Osteoblast (primary cell): ENCODE data around the gene TAS1R1. TPM values are rescaled to one million over a fixed set of nuclear protein-coding genes. Genes with fewer than 3 reads are reported as not detected.
A peak's percentile ranks its signal among the peaks of the same experiment; 100 is the strongest.

Experiments
- DNase-seq: peaks from one replicate; pipeline ENCODE4 v3.0.0; 2011; ENCODE audit warnings: low spot score, mixed read lengths; ENCODE audit not compliant: insufficient read length; ENCODE audit errors: missing footprints
- H2AFZ ChIP-seq: 2 replicates; pipeline ENCODE4 v1.6.0; 2011; ENCODE audit warnings: mild to moderate bottlenecking, low read length
- H3K27ac ChIP-seq: 2 replicates; pipeline ENCODE4 v1.5.1; 2011; ENCODE audit warnings: mild to moderate bottlenecking, low read depth, low read length, moderate library complexity
- H3K27me3 ChIP-seq: 2 replicates; pipeline ENCODE4 v1.6.0; 2012; ENCODE audit warnings: mild to moderate bottlenecking, control low read depth, inconsistent platforms, low read length, moderate library complexity; ENCODE audit not compliant: insufficient read depth
- H3K36me3 ChIP-seq: 2 replicates; pipeline ENCODE4 v1.5.1; 2011; ENCODE audit warnings: mild to moderate bottlenecking, low read length, control low read depth, moderate library complexity; ENCODE audit not compliant: insufficient read depth
- H3K4me1 ChIP-seq: 2 replicates; pipeline ENCODE4 v1.5.1; 2011; ENCODE audit warnings: mild to moderate bottlenecking, low read length, control low read depth, moderate library complexity; ENCODE audit not compliant: insufficient read depth
- H3K4me2 ChIP-seq: 2 replicates; pipeline ENCODE4 v1.6.0; 2011; ENCODE audit warnings: mild to moderate bottlenecking, low read length; ENCODE audit not compliant: insufficient read depth
- H3K4me3 ChIP-seq: fragments of 200-600 bp; sonication (generic); 3 replicates; pipeline ENCODE4 v1.5.1; 2012; ENCODE audit warnings: mild to moderate bottlenecking, low read length, inconsistent platforms; ENCODE audit not compliant: insufficient read depth
- H3K79me2 ChIP-seq: 2 replicates; pipeline ENCODE4 v1.6.0; 2012; ENCODE audit warnings: mild to moderate bottlenecking, low read length, control low read depth, inconsistent platforms; ENCODE audit not compliant: insufficient read depth
- H3K9me3 ChIP-seq: 2 replicates; pipeline ENCODE4 v1.5.1; 2011; ENCODE audit warnings: low read depth, low read length, control low read depth
- H4K20me1 ChIP-seq: 2 replicates; pipeline ENCODE4 v1.6.0; 2012; ENCODE audit warnings: mild to moderate bottlenecking, low read length, control low read depth; ENCODE audit not compliant: insufficient read depth
- CTCF ChIP-seq: IDR thresholded peaks from 2 replicates; pipeline ENCODE4 v1.5.1; 2011; ENCODE audit warnings: mild to moderate bottlenecking, low read depth, low read length, moderate library complexity; ENCODE audit errors: extremely low read depth
- total RNA-seq: library from RNA; depleted of rRNA; stranded (reverse); fragments of >200 nt; gene quantifications from 2 replicates; pipeline ENCODE4 v1.2.3, GENCODE V29; 2012

The TAS1R1 gene
- total RNA-seq, 1 donor: under 0.01 TPM

GRCh38 chr1:6521536-6521935 lies 33.6 kb upstream of the TAS1R1 start:
- Histone ChIP-seq H3K4me3 (no peak overlapping the region), H2AFZ (no peak overlapping the region), H3K36me3 (peaks cover 13% of the 10 kb centered on the region), H3K4me2 (no peak overlapping the region), H3K4me1 (peaks cover 19% of the 10 kb centered on the region), H4K20me1 (no peaks in the 10 kb centered on the region), H3K27me3 (no peaks in the 10 kb centered on the region), H3K27ac (no peak overlapping the region), H3K9me3 (no peaks in the 10 kb centered on the region), H3K79me2 (no peaks in the 10 kb centered on the region)
- TF ChIP-seq CTCF: no peak
- DNase-seq: no peak

- peaks cover 24% of the 10 kb centered on the region for H3K36me3 ChIP-seq
- H2AFZ ChIP-seq: no peak overlapping the region
- no peaks in the 10 kb centered on the region for H3K9me3 ChIP-seq
- TF ChIP-seq CTCF: peak; percentile 71
- peak; percentile 90 for DNase-seq
- H3K4me1 ChIP-seq: peaks cover 19% of the 10 kb centered on the region
- H3K79me2 ChIP-seq: no peaks in the 10 kb centered on the region
- no peaks in the 10 kb centered on the region for H4K20me1 ChIP-seq
- no peaks in the 10 kb centered on the region for H3K27me3 ChIP-seq
- no peak overlapping the region for H3K4me2 ChIP-seq
- H3K4me3 ChIP-seq: no peak overlapping the region
- no peak overlapping the region for H3K27ac ChIP-seq
Observed at GRCh38 chr1:6523566-6523965, 31.5 kb upstream of the TAS1R1 start.

DNA sequence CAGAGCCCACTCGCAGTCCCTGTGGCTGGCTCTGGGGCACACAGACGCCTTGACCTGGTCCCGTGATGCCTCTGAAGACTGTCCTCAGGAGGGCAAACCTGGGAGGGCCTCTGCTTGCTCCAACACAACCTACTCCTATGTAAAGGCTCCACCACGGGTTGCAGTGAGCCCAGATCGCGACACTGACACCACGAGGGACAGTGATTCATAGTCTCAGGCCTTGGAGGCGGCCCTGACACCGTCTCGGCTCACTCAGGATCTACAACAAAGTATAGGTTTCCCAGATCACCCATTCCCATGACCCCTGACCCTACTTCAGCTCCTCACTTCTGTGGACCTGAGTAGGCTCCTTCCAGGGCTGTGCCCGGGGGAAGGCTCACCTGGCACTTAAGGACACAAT lies 28.8 kb upstream of the TAS1R1 start:
- Histone ChIP-seq H3K27me3 (no peaks in the 10 kb centered on the region), H4K20me1 (no peaks in the 10 kb centered on the region), H3K4me3 (no peak overlapping the region), H3K9me3 (no peaks in the 10 kb centered on the region), H3K4me1 (no peaks in the 10 kb centered on the region), H3K79me2 (no peaks in the 10 kb centered on the region), H3K27ac (no peak overlapping the region), H2AFZ (no peak overlapping the region), H3K36me3 (peaks cover 39% of the 10 kb centered on the region), H3K4me2 (no peak overlapping the region)
- DNase-seq: no peak
- no peak for TF ChIP-seq CTCF

- H3K27ac ChIP-seq: no peak overlapping the region
- DNase-seq: no peak
- no peaks in the 10 kb centered on the region for H3K27me3 ChIP-seq
Observed at GRCh38 chr1:6528492-6528891, 26.6 kb upstream of the TAS1R1 start.

More at GRCh38 chr1:6528492-6528891, 26.6 kb upstream of the TAS1R1 start:
- H3K79me2 ChIP-seq: no peaks in the 10 kb centered on the region
- H4K20me1 ChIP-seq: no peaks in the 10 kb centered on the region
- H3K4me2 ChIP-seq: no peak overlapping the region
- H3K36me3 ChIP-seq: peaks cover 61% of the 10 kb centered on the region
- H3K4me1 ChIP-seq: no peaks in the 10 kb centered on the region
- H2AFZ ChIP-seq: no peak overlapping the region
- H3K9me3 ChIP-seq: no peaks in the 10 kb centered on the region
- no peak overlapping the region for H3K4me3 ChIP-seq
- no peak for TF ChIP-seq CTCF
